Hepatocyte (in vitro differentiated cells): ENCODE results near the gene ZNF521.

Source experiments
- CTCF ChIP-seq: fragments of 200-600 bp; sonication (generic); IDR thresholded peaks from 2 replicates; pipeline ENCODE4 v1.5.1; 2016; ENCODE audit warnings: antibody characterized with exemption, mild to moderate bottlenecking; ENCODE audit not compliant: poor library complexity
- EZH2phosphoT487 ChIP-seq: fragments of 200-600 bp; sonication (generic); IDR thresholded peaks from one replicate; pipeline ENCODE4 v1.6.1; 2018; ENCODE audit warnings: antibody characterized with exemption, mild to moderate bottlenecking, low read depth, moderate library complexity; ENCODE audit not compliant: unreplicated experiment, severe bottlenecking

DNA sequence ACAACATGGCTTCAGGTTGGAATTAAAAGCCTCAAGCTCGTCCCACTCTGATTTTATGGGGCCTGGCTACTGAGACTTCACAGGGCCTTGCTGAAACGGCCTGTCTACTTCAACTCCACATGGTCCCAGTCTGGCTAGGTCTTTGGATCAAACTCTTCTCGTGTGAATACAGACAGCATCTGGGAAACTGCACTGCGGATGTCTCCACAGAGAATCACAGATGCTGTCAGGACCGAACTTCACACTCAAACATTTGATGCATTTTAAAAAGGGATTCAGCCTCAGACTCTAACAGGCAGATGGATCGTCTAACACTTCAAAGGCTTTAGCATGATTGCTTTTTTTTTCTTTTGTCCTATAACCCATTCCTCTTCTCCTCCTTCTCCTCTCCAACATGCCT, 198.5 kb downstream of the ZNF521 start:
- TF ChIP-seq EZH2phosphoT487 (no peak), CTCF (no peak)
